K562 (cell line): ENCODE data around the gene GALNT5. TPM values are rescaled to one million over a fixed set of nuclear protein-coding genes. Genes with fewer than 3 reads are reported as not detected.

Experiments
- ASH1L ChIP-seq: fragments of 450-650 bp; IDR thresholded peaks from 2 replicates; pipeline ENCODE4 v1.6.1; 2018; ENCODE audit warnings: borderline replicate concordance, mild to moderate bottlenecking, low read depth; ENCODE audit not compliant: partially characterized antibody
- BACH1 ChIP-seq: fragments of 200-800 bp; sonication (Bioruptor generic); IDR thresholded peaks from 2 replicates; pipeline ENCODE4 v1.6.1; 2016; ENCODE audit warnings: missing genetic modification characterization, missing compliant biosample characterization
- CGGBP1 ChIP-seq: fragments of 250-450 bp; sonication (Bioruptor Pico); IDR thresholded peaks from 2 replicates; pipeline ENCODE4 v1.9.0; 2021; ENCODE audit warnings: mild to moderate bottlenecking
- CTCF ChIP-seq, 3 experiments: IDR thresholded peaks in 2 of 3; conservative IDR thresholded peaks in 1 of 3; 2 replicates each; pipeline ENCODE4 v1.5.1; 2011 to 2012; ENCODE audit warnings: low read length in 3 of 3, mild to moderate bottlenecking in 3 of 3, control low read depth in 2 of 3, improper control_type of control experiment in 1 of 3, inconsistent platforms in 1 of 3, low read depth in 1 of 3, mixed read lengths in 1 of 3, moderate library complexity in 1 of 3; ENCODE audit not compliant: insufficient read depth in 2 of 3
- DNMT1 ChIP-seq: fragments of 450-650 bp; IDR thresholded peaks from 2 replicates; pipeline ENCODE4 v1.6.1; 2016; ENCODE audit warnings: antibody characterized with exemption, mild to moderate bottlenecking
- E2F1 ChIP-seq: sonication (generic); formaldehyde crosslinking; IDR thresholded peaks from 2 replicates; pipeline ENCODE4 v1.8.1; 2023; ENCODE audit warnings: mild to moderate bottlenecking, missing genetic modification reagents, moderate library complexity
- EP300 ChIP-seq: IDR thresholded peaks from 2 replicates; pipeline ENCODE4 v1.6.1; 2012; ENCODE audit warnings: low read length, improper control_type of control experiment
- ETV5 ChIP-seq: sonication (generic); formaldehyde crosslinking; IDR thresholded peaks from 2 replicates; pipeline ENCODE4 v1.4.0; 2020; ENCODE audit warnings: low read depth, mild to moderate bottlenecking, missing genetic modification reagents
- MTF1 ChIP-seq: fragments of 250-450 bp; sonication (Bioruptor Pico); IDR thresholded peaks from 2 replicates; pipeline ENCODE4 v1.9.0; 2021; ENCODE audit warnings: moderate library complexity, mild to moderate bottlenecking, inconsistent platforms, borderline replicate concordance
- MYBL2 ChIP-seq, 2 experiments: fragments of 450-650 bp in 1 of 2; sonication (generic) in 1 of 2; formaldehyde crosslinking in 1 of 2; IDR thresholded peaks; 2 replicates each; pipeline versions ENCODE4 v1.6.1 to v1.8.1; 2017 to 2022; ENCODE audit warnings: borderline replicate concordance in 1 of 2, inconsistent platforms in 1 of 2, low read depth in 1 of 2, mild to moderate bottlenecking in 1 of 2, missing genetic modification reagents in 1 of 2, moderate library complexity in 1 of 2
- PPARD ChIP-seq: fragments of 250-450 bp; sonication (Bioruptor Pico); IDR thresholded peaks from 2 replicates; pipeline ENCODE4 v1.8.0; 2022; ENCODE audit warnings: inconsistent platforms, mild to moderate bottlenecking, moderate library complexity
- PURB ChIP-seq: sonication (generic); formaldehyde crosslinking; IDR thresholded peaks from 2 replicates; pipeline ENCODE4 v1.9.0; 2021; ENCODE audit warnings: low read depth, mild to moderate bottlenecking, missing genetic modification reagents
- RB1 ChIP-seq: fragments of 450-650 bp; IDR thresholded peaks from 2 replicates; pipeline ENCODE4 v1.6.1; 2017; ENCODE audit warnings: low read depth, mild to moderate bottlenecking
- RBFOX2 ChIP-seq: fragments of 200-400 bp; formaldehyde crosslinking; IDR thresholded peaks from 2 replicates; pipeline ENCODE4 v1.6.1; 2017; ENCODE audit warnings: low read depth, mild to moderate bottlenecking, low read length, moderate library complexity
- SMARCC2 ChIP-seq: fragments of 450-650 bp; IDR thresholded peaks from 2 replicates; pipeline ENCODE4 v1.6.1; 2017; ENCODE audit warnings: antibody characterized with exemption, moderate library complexity, mild to moderate bottlenecking, low read depth
- U2AF1 ChIP-seq: fragments of 200-400 bp; formaldehyde crosslinking; optimal IDR thresholded peaks from 2 replicates; pipeline ENCODE3; 2017; ENCODE audit warnings: mild to moderate bottlenecking, low read depth, low read length, moderate library complexity
- YY1 ChIP-seq, 3 experiments: IDR thresholded peaks; 2 replicates each; pipeline ENCODE4 v1.6.1; 2011; ENCODE audit warnings: low read length in 2 of 3, mild to moderate bottlenecking in 2 of 3, moderate library complexity in 2 of 3, borderline replicate concordance in 1 of 3, control low read depth in 1 of 3, low read depth in 1 of 3; ENCODE audit not compliant: insufficient read depth in 3 of 3, insufficient replicate concordance in 2 of 3, control insufficient read depth in 1 of 3, insufficient read length in 1 of 3; ENCODE audit errors: extremely low read depth in 1 of 3
- ZBTB26 ChIP-seq: fragments of 450-650 bp; formaldehyde crosslinking; IDR thresholded peaks from 2 replicates; pipeline ENCODE4 v1.4.0; 2022; ENCODE audit warnings: missing genetic modification characterization
- ZFP30 ChIP-seq: fragments of 250-450 bp; sonication (Bioruptor Pico); IDR thresholded peaks from 2 replicates; pipeline ENCODE4 v1.8.0; 2022; ENCODE audit warnings: moderate library complexity, mild to moderate bottlenecking, inconsistent platforms, borderline replicate concordance
- ZNF253 ChIP-seq: fragments of 250-450 bp; sonication (Bioruptor Pico); conservative IDR thresholded peaks from 2 replicates; pipeline ENCODE4 v1.6.1; 2021; ENCODE audit warnings: mild to moderate bottlenecking
- ZSCAN29 ChIP-seq: fragments of 450-650 bp; IDR thresholded peaks from 2 replicates; pipeline ENCODE4 v1.6.1; 2017
- polyA plus RNA-seq, 8 experiments: library from polyadenylated mRNA; depleted of rRNA in 4 of 8; stranded (reverse) in 5 of 8; unstranded in 3 of 8; fragments of >200 nt; fragmentation: Nextera tagmentation in 2 of 8; fragmentation: Illumina TruSeq in 1 of 8; extraction: Ambion mirVana in 2 of 8; extraction: Trizol in 1 of 8; gene quantifications; 2 replicates each; pipeline versions ENCODE4 v1.2.1 to v1.2.3, GENCODE V29; 2011 to 2014; ENCODE audit warnings: inconsistent platforms in 1 of 8, missing spikeins in 1 of 8
- total RNA-seq, 7 experiments: library from RNA; depleted of rRNA in 6 of 7; stranded (reverse); fragments of >200 nt in 6 of 7; fragmentation: Illumina TruSeq in 2 of 7; extraction: Trizol in 2 of 7; gene quantifications; 2 replicates each; pipeline versions ENCODE4 v1.2.1 to v1.2.3, GENCODE V29; 2011 to 2021; ENCODE audit warnings: low replicate concordance in 1 of 7

The GALNT5 gene
- total and polyA plus RNA-seq, 9 of the 15 experiments (the other 6 are each of a cell fraction or from before 2014, with no cell fraction given), result 21.6 to 73.0 (median 54.7) TPM

GRCh38 chr2:157257312-157258252 is at the start of gene GALNT5 (continued):
- TF ChIP-seq ZFP30 (CRISPR knock-in tag) (no peak), ZBTB26 (CRISPR knock-in tag) (no peak), E2F1 (CRISPR knock-in tag) (no peak), PPARD (CRISPR knock-in tag) (no peak), RB1 (no peak), CTCF (IDR thresholded peaks at IDR 0.05 in 2 of 3, conservative IDR thresholded peaks at IDR 0.05 in 1 of 3; ENCODE audit: insufficient read depth in 2 of 3, low read depth in 1 of 3, low read length in 3 of 3) (no peak), MYBL2 (IDR thresholded peaks at IDR 0.05; ENCODE audit: low read depth) (no peak), MYBL2 (CRISPR knock-in tag; IDR thresholded peaks at IDR 0.05; ENCODE audit: borderline replicate concordance) (no peak), U2AF1 (no peak), ZSCAN29 (no peak; the same call in 1 of the 2 replicates), PURB (CRISPR knock-in tag) (no peak), SMARCC2 (no peak), EP300 (no peak), ASH1L (no peak), ZNF253 (CRISPR knock-in tag) (no peak), BACH1 (tag) (no peak), CGGBP1 (no peak), YY1 (IDR thresholded peaks at IDR 0.05; ENCODE audit: borderline replicate concordance in 1 of 3, control insufficient read depth in 1 of 3, extremely low read depth in 1 of 3, insufficient read depth in 3 of 3, insufficient read length in 1 of 3, insufficient replicate concordance in 2 of 3, low read depth in 1 of 3, low read length in 2 of 3) (peak in 2 of 3 experiments; percentile 19 to 76), MTF1 (CRISPR knock-in tag) (no peak), RBFOX2 (peak; percentile 73), ETV5 (peak; percentile 71), DNMT1 (no peak)
